Embryonic facial prominence (tissue), 1 donor: ENCODE measurements around the gene TMEM184C.

Source experiments
- DNase-seq: peaks from one replicate; pipeline ENCODE4 v3.0.0-alpha.2; 2016; ENCODE audit errors: extremely low spot score

The TMEM184C gene

DNA sequence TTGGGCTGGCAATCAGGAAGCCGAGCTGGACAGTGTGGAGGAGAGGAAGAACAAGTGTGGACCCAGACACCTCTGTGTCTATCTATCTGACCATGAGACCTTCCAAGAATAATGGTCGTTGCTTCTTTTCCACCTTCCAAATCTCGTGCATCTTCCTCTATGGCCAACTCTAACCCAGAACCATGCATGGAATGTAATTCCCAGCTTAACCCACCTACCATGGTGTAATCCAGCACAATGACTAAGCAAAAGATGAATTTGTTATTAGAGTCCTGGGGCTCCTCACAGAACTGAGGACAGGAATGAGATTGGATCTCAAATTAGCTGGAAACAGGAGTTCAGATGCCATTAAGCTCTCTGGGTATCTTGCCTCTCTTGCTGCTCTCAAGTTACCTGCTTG is 17.4 kb upstream of the TMEM184C start:
- no peak for DNase-seq

DNA sequence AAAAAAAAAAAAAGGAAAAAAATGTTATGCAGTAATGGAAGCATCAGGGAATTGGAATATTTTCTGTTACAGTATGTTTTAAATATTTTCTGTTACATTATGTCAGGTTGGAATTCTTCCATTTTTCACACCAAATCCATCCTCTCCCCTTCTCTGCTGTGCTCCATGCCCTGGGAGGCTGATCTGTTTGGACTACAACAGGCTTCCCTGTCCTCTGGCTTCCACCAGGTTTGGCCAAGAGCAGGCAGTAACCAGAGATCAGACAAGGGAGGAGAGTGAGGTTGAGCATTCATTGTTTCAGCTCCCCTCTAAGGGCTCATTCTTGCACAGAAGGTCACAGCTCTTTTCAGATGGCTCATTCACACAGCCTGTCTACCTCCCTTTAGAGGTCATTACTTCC is 11.7 kb upstream of the TMEM184C start:
- DNase-seq, result no peak

DNA sequence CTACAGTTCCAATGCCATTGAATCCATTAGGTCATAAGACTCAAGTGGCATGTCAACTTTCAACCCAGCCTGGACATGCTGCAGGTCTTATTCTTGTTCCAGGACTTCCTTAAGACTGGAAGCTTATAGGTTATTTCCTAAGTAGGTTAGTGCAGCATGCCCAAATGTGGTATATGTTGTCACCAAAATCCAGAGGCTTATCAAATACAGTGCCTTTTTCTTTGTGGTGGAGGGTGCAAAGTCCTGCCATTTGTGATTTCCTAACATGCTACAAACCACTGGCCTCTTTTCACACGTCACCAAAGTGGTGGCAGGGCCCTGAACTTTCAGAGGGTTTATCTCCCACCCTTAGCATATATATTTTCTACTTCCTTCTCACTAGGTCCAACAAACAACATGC is 9.7 kb upstream of the TMEM184C start:
- DNase-seq, result no peak

DNA sequence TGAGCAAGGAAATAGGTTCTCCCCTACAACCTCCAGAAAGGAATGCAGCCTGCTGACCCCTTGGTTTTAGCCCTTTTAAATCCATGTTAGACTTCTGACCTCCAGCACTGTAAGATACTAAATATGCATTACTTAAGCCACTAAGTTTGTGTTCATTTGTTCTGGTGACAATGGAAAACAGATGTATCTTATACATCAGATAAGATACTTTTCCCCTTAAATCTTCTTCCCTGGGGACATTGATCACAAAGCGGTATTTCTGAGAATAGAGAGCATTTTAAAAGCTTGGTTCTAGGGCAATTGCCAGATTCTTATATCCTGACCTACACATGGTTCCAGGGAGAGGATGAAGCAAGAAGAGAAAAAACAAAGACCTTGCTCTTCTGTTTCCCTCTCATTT is 6.5 kb upstream of the TMEM184C start:
- DNase-seq, result no peak

DNA sequence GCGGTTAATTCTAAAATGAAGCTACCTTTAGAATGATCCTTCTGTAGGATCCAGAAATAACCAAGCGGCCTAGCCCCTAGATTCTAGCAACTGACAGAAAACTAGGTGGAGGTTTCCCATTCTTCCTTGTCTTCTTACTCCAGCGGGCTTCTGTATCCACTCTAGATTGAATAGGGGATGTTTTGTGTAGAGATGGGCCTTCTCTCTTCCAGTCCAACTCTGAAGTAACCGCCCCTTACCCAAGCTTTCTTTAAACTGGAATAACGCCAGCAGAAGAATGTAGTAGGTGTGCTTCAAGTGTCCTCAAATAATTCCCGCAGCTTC is 386 bp upstream of the TMEM184C start:
- no peak for DNase-seq

DNA sequence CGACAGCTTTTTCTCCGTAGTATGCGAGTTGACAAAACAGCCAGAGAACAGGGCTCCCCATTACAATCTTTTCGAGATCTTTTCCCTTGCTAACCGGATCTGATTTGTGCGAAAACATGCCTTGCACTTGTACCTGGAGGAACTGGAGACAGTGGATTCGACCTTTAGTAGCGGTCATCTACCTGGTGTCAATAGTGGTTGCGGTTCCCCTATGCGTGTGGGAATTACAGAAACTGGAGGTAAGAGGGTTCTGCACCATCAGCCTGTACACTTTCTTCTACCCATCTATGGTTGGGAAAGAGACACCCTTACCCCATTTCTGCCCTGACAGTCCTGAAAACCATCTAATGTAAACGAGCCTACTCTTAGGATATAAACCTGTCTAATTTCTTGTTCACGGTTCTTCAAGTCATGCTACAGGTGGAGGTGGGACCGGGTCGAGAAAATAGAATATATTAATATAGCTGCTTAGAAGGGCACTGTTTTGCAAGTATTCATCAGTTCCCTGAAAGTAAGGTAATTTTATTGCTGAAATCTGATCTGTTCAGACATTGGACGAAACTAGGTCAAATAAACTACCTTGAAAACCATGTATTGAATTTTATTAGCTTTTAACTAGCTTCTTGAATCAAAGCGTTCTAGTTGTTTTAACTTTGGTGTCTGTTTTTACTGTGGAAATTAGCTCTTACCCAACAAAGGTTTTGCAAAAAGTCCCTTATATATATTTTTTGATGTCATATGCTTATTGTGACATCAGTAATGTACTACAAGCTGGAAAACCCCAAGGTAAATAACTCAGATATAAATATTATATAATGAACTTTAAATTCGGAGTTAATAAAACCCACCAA is 869 bp downstream of the TMEM184C start:
- DNase-seq, result no peak

DNA sequence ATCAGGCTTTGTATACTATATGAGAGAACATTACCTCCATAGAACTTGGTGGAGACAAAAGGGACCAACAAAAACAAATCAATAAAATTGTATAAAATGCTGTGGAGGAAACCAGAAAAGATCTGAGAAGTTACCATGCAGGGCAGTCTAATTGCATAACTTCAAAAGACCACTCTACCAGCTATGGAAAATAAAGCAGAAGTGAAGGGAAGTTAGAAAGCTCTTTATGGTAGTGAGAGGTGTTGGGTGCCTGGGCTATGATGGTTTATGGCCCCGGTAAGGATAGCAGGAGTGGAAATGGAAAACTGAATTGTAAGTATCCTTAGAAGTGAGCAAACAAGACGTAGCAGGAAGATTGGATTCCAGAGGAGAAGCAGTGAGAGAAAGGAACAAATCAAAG is 3.1 kb downstream of the TMEM184C start:
- DNase-seq, result no peak

DNA sequence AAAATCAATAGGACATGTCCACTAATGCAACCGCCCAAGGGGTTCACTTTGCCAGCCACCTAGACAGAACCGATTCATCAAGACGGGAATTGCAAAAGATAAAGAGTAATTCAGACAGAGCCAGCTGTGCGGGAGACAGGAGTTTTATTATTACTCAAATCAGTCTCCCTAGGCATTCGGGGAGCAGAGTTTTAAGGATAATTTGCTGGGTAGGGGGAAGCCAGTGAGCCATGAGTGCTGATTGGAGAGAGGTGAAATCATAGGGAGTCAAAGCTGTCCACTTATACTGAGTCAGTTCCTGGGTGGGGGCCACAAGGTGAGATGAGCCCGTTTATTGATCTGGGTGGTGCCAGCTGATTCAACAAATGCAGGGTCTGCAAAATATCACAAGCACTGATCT is 8.5 kb downstream of the TMEM184C start:
- no peak for DNase-seq

DNA sequence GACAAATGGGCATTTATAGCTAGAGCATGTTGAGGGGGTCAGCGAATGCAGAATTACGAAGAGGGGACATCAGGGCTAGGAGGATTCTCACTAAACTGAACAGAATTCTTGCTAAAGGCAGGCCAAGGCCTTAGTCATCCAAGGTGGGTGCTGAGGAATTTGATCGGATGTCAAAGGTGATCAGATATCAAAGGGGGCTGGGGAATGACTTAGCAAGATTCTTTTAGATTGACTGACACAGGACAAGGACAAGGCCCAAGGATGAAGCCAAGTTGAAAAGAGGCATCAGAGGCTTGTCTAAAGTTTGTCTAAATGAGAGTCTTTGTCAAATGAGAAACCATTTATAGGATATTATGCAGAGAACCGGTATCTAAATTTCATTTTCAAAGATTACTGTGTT is 9.7 kb downstream of the TMEM184C start:
- DNase-seq, result no peak

DNA sequence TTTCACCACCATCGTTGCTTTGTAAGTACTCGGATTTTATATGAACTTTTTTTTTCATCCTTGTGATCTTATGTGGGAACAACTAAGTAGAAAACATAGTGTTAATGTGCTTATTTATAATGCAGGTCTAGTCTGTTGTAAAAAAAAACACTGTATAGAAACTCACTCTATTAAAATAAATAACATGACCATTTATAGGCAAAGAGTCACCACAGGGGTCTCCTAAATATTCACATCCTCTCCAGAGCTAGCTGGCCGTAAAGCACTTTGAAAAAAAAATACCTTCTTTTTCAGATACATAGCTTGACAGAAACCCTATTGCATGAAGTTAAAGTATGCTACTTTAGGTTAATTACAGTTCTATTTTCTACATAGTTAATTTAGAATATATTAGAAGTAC is 11.2 kb downstream of the TMEM184C start:
- no peak for DNase-seq

DNA sequence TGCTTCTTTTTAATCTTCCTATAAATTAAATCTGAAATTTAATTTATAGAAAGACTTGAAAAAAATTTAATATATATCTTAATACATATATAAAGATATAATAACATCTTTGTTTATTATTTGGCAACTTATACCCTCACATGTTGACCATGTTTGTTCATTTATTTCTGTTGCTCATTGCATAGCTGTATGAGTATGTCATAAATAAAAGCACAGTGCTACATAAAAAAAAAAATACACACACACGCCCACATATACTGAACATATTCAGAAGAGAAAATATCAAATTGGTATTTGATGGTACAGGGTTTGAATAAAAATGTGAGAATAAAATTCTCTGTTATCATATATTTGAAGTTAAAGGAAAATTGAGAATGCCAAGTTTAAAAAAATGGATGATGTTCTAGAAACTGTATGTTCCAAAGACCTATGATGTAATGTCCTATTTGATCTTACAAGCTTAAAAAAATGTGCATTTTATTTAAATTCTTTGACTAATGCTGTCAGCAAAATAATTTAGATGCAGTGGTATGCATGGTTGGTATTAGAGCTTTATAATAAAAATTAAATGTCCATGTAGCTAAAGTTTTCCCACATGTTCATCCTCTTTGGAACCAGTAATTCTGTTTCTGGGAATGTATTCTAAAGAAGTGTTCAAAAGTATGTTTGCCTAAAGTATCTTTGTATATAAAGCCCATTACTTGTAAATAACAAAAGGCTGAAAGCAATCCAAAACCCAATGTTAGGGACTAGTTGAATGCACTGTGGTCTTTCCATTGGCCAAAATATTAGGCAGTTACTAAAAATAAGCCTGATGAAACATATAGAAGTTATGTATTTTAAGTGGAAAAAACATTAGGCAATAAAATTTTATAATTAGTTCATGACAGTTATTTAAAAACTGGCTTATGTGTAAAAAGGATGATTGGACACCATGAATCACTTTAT is 12.9 kb downstream of the TMEM184C start:
- no peak for DNase-seq

DNA sequence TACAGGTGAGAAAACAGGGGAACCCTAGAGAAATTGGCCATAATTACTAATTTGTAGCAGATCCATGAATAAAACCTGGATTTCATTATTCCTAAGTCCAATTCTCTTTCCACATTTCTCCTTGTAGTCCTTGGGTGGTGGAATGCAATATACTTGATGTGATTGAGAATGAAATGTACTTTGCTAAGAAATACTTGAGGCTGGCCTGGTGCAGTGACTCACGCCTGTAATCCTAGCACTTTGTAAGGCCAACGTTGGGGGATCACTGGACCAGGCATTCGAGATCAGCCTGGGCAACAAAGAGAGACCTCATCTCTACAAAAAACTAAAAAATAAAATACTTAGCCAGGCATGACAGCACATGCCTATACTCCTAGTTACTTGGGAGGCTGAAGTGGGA is 15.9 kb downstream of the TMEM184C start:
- DNase-seq, result no peak

DNA sequence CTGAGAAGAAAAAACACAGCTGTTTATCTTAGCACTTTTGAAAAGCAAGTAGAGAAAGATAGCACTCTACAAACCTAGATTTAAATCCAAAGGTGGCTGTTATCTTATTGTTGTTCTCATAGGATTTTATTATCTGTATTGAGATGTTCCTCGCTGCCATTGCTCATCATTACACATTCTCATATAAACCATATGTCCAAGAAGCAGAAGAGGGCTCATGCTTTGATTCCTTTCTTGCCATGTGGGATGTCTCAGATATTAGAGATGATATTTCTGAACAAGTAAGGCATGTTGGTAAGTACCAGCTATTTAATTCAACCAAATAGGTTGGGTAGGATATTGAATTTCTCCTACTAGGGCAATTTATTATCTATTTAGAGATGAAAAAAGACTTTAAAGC is 16.4 kb downstream of the TMEM184C start:
- DNase-seq, result no peak

DNA sequence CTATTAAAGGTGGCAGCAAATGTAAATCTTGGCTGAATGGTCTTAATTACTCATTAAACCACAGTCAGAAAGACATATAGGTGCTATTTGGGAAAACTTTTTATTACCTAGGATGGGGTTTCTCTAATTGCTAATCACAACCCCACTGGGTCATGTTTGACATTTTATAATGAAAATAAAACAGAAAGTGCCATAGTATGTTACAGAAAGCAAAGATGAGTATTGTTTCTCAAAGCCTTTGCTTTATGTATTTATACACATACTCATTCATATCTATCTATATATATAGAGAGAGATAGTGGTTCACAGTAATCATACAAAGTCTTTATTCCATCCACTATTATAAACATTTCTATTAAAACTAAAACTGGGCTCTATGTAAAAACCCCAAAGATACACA is 18.2 kb downstream of the TMEM184C start:
- DNase-seq, result no peak

DNA sequence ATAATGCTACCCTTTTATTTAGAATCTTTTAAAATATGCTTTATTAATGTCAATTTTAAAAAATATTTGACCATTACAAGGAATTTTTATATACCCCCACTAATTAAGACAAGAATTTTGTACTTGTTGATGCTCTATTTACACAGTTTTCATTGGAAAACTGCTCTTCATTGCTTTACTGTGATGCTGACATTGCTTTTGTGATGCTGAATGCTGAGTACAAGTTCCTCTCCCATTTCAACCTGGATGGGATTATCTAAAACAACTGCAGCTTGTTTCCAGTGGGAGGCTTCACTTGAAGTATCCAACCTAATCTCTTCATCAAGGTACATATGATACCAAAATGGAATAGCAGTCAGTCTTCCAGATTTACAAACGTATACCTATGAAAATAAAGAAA is 21.2 kb downstream of the TMEM184C start:
- no peak for DNase-seq

DNA sequence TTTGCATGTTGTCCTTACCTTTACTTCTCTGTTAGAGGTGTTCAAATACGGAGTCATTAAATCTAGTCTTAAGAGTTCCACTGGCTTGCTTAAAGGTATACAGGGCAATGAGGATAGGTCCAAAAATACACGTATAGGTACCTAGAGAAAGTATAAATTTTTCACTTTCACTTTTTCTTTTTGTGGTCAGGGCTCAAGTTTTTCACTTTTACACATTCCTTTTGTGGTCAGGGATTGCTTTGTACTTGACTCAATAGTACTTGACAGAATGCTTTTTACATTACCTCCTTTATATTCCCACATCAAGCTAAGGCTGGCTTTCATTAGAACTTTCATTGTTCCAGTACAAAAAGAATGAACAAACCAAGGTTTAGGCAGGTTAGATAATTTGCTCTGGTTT is 21.7 kb downstream of the TMEM184C start:
- no peak for DNase-seq

DNA sequence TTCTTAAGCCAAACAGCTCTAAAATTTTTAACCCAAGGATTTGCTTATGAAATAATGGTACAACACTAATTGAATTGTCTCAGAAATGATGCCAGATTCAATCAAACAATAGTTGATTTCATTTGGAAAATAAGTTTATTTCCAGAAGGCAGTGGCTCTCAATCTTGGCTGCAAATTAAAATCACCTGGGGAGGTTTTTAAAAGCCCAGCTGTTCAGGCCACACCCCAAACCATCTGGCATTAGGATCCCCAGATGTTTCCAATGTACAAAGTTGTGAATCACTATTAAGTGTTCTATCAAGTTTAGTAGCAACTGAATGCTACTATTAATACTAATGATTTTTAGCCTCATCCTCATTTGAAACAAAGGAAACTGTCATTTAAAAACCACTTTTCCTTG is 22.2 kb downstream of the TMEM184C start:
- DNase-seq, result no peak

DNA sequence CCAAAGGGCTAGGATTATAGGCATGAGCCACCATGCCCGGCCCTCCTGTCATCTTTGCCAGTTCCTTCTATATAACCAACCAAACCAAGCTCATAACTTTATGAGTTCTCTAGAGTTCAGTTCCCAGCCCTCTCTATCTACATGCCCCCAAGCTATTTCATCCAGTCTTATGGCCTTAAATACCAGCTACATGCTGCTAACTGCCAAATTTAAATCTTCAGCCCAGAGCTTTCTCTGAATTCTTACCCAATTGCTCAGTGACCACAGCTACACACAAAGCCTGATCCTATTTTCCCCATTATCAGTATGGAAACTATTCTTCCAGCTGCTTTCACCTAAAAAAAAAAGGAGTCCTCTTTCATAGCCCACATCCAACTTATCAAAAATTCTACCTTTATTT is 23.1 kb downstream of the TMEM184C start:
- DNase-seq, result no peak

DNA sequence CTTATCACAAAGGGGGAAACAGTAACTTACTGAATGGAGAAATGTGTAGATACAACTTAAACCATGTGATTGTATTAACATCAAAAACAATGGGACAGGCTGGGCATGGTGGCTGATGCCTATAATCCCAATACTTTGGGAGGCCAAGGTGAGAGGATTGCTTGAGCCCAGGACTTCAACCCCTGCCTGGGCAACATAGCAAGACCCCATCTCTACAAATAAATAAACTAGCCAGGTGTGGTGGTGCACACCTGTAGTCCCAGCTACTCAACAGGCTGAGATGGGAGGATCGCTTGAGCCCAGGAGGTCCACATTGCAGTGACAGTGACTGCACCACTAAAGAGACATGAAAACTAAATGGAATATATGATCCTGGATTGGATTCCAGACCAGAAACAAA is 26.4 kb downstream of the TMEM184C start:
- no peak for DNase-seq

DNA sequence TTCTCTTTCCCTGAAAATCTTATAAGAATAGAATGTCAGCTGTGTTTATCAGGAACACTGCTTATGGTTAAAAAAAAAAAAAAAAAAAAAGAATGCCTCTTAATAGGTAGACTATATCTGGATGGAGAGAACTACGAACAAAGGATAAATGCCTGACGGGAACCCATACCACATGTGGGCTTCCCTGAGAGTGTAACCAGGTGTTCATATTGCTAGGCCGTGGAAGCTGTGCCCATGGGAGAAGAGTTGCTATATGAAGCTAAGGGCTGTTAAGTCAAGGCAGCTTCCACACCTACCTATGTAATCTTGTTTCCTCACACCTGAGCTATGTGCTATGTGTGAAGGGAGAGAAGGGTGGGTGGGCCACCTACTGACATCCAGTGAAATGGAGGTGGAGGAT is 27.3 kb downstream of the TMEM184C start:
- no peak for DNase-seq

DNA sequence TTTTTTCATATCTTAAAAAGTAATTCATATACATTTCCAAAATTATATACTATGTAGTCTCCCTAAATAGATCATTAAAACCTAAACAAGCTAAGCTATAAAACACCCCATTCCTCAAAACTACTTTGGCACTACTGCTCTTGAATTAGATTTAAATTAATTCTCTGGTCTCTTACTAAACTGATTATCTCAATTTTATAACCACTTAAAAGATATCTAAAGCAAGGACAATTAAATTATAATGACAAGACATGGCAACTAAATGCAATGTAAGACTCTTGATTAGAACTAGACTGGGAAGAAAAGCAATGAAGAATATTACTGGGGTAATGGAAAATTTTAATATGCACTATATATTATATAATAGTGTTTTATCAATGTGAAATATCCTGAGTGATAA is 27.9 kb downstream of the TMEM184C start:
- no peak for DNase-seq

DNA sequence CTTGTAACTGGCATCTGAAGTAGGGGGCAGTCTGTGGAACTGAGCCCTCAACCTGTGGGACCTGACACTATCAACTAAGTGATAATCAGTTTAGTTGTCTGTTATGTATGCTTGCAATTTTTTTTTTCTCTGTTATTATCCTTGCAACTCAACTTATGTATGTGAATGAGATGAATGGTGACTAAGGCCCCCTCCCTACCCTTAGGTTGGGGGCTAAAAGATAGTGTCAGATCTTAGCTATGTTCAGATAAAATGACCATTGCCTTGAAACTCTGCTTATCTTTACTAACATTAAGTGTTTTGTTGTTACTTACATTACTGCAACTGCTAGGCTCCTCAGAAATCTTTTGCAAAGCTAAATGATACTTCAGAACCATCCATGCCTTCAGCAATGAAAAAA is 31.5 kb downstream of the TMEM184C start:
- no peak for DNase-seq

DNA sequence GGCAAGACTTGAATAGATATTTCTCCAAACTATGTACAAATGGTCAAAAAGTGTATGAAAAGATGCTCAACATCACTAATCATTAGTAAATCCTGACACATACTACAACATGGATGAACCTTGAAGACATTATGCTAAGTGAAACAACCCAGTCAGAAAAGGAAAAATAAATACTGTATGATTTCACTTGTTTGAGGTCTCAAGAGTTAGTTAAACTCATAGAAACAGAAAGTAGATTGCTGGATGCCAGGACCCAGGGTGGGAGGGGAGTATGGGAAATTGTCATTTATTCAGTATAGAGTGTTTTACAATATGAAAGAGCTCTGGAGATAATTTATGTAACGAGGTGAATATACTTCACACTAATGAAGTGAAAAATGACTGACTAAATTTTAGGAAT is 34.4 kb downstream of the TMEM184C start:
- no peak for DNase-seq
